ENCODE results near the gene MYH9.

DNA sequence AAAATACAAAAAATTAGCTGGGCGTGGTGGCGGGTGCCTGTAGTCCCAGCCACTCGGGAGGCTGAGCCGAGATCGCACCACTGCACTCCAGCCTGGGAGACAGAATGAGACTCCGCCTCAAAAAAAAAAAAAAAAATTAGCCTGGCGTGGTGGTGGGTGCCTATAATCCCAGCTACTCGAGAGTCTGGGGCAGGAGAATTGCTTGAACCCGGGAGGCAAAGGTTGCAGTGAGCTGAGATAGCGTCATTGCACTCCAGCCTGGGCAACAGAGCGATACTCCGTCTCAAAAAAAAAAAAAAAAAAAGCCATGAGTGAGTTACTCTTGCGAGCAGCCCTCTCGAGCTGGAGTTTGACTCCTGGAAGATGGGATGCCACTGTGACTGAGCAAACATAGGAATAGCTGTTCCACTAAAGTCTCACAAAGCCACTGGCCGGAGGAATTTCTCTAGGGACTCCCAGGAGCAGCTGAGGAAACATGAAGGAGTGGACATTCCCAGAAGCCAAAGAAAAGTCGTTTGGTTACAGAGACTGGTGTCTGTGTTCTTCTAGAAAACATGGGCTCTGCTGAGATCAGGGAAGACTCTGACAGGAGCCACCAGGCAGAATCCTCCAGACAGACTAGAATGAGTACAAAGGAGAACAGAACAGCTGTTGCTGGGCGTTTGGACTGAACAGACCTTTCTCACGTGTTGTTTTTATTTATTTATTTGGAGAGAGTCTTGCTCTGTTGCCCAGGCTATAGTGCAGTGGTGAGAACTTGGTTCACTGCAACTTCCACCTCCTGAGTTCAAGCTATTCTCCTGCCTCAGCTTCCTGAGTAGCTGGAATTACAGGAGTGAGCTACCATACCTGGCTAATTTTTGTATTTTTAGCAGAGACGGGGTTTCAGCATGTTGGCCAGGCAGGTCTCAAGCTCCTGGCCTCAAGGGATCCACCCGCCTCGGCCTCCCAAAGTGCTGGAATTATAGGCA, 32.4 kb upstream of the MYH9 start:
- TF ChIP-seq, protein P1, sequence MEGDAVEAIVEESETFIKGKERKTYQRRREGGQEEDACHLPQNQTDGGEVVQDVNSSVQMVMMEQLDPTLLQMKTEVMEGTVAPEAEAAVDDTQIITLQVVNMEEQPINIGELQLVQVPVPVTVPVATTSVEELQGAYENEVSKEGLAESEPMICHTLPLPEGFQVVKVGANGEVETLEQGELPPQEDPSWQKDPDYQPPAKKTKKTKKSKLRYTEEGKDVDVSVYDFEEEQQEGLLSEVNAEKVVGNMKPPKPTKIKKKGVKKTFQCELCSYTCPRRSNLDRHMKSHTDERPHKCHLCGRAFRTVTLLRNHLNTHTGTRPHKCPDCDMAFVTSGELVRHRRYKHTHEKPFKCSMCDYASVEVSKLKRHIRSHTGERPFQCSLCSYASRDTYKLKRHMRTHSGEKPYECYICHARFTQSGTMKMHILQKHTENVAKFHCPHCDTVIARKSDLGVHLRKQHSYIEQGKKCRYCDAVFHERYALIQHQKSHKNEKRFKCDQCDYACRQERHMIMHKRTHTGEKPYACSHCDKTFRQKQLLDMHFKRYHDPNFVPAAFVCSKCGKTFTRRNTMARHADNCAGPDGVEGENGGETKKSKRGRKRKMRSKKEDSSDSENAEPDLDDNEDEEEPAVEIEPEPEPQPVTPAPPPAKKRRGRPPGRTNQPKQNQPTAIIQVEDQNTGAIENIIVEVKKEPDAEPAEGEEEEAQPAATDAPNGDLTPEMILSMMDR (IDR thresholded peaks at IDR 0.05; ENCODE audit: insufficient read depth, low read length, poor library complexity, severe bottlenecking), result no peak
- TF ChIP-seq EZH2phosphoT487 (conservative IDR thresholded peaks at IDR 0.05; ENCODE audit: low read length), result no peak

Measured in SU-DHL-6 (cell line).